DOHH2 (cell line): Measurements from ENCODE around the gene DHRS12.

Experiments used
- H3F3A ChIP-seq: fragments of 200-600 bp; sonication (generic), shearing (Covaris generic); 2 replicates; pipeline ENCODE4 v1.6.0; 2016; ENCODE audit warnings: antibody characterized with exemption, mild to moderate bottlenecking; ENCODE audit not compliant: control insufficient read depth, insufficient read depth
- H3K27ac ChIP-seq: fragments of 200-600 bp; sonication (generic); 2 replicates; pipeline ENCODE4 v1.5.1; 2014; ENCODE audit warnings: low read depth, mild to moderate bottlenecking, low read length, moderate library complexity
- H3K27me3 ChIP-seq: fragments of 200-600 bp; sonication (generic); 2 replicates; pipeline ENCODE4 v1.6.1; 2014; ENCODE audit warnings: mild to moderate bottlenecking, low read length, mixed read lengths; ENCODE audit not compliant: control insufficient read depth
- H3K36me3 ChIP-seq: fragments of 200-600 bp; sonication (generic); 2 replicates; pipeline ENCODE4 v1.6.1; 2014; ENCODE audit warnings: mild to moderate bottlenecking, low read length, moderate library complexity, mixed read lengths; ENCODE audit not compliant: control insufficient read depth
- H3K4me1 ChIP-seq: fragments of 200-600 bp; sonication (generic); 2 replicates; pipeline ENCODE4 v1.6.1; 2014; ENCODE audit warnings: mild to moderate bottlenecking, low read length, mixed read lengths; ENCODE audit not compliant: control insufficient read depth
- H3K4me2 ChIP-seq: fragments of 200-600 bp; sonication (generic); 2 replicates; pipeline ENCODE4 v1.6.0; 2014; ENCODE audit warnings: mild to moderate bottlenecking, low read length, moderate library complexity
- H3K4me3 ChIP-seq: fragments of 200-600 bp; sonication (generic); 2 replicates; pipeline ENCODE4 v1.5.1; 2014; ENCODE audit warnings: mild to moderate bottlenecking, low read length, mixed read lengths
- H3K79me2 ChIP-seq: fragments of 200-600 bp; sonication (generic); 2 replicates; pipeline ENCODE4 v1.6.1; 2014; ENCODE audit warnings: mild to moderate bottlenecking, low read length, mixed read lengths; ENCODE audit not compliant: control insufficient read depth
- H3K9me2 ChIP-seq: fragments of 200-600 bp; sonication (generic); replicated peaks from 2 replicates; pipeline ENCODE4 v1.6.1; 2014; ENCODE audit warnings: mild to moderate bottlenecking, low read length, mixed read lengths; ENCODE audit not compliant: control insufficient read depth
- H3K9me3 ChIP-seq: fragments of 200-600 bp; sonication (generic); 2 replicates; pipeline ENCODE4 v1.6.1; 2014; ENCODE audit warnings: antibody characterized with exemption, low read length, mixed read lengths; ENCODE audit not compliant: control insufficient read depth, insufficient read depth
- H4K20me1 ChIP-seq: fragments of 200-600 bp; sonication (generic); 2 replicates; pipeline ENCODE4 v1.6.0; 2014; ENCODE audit warnings: low read depth, mild to moderate bottlenecking, antibody characterized with exemption, low read length, moderate library complexity; ENCODE audit not compliant: control insufficient read depth, insufficient read depth
- EZH2phosphoT487 ChIP-seq: fragments of 200-600 bp; sonication (generic); IDR thresholded peaks from 2 replicates; pipeline ENCODE4 v1.6.1; 2017; ENCODE audit warnings: borderline replicate concordance, mild to moderate bottlenecking, antibody characterized with exemption, low read length, moderate library complexity, mixed read lengths
- TF ChIP-seq, protein P1 (sequence below): fragments of 200-600 bp; sonication (generic); IDR thresholded peaks from one replicate; pipeline ENCODE4 v1.5.1; 2014; ENCODE audit warnings: antibody characterized with exemption, mild to moderate bottlenecking, low read depth, low read length; ENCODE audit not compliant: poor library complexity, severe bottlenecking

DHRS12 gene

DNA sequence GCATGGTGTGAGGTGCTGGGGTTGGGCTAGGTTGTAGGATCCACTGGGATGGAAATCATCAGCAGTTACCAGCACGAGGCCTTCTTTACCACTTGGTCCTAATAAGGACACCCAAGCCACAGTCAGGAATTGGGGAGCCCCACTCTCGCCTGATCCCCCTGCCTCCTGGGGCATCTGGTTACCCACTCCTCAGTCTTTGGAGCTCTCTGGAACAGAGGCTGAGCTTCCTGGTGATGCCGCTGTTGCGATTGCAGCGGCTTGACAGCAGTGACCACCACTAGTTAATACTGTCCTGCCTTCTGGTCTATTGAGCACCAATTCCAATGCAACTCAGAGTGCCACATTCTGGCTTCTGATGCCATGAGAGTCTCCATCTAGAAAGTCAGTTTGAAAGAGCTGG is 27.6 kb upstream of the DHRS12 start:
- H3F3A ChIP-seq, result peaks cover 27% of the 10 kb centered on the region
- TF ChIP-seq EZH2phosphoT487, result no peak
- TF ChIP-seq, protein P1, sequence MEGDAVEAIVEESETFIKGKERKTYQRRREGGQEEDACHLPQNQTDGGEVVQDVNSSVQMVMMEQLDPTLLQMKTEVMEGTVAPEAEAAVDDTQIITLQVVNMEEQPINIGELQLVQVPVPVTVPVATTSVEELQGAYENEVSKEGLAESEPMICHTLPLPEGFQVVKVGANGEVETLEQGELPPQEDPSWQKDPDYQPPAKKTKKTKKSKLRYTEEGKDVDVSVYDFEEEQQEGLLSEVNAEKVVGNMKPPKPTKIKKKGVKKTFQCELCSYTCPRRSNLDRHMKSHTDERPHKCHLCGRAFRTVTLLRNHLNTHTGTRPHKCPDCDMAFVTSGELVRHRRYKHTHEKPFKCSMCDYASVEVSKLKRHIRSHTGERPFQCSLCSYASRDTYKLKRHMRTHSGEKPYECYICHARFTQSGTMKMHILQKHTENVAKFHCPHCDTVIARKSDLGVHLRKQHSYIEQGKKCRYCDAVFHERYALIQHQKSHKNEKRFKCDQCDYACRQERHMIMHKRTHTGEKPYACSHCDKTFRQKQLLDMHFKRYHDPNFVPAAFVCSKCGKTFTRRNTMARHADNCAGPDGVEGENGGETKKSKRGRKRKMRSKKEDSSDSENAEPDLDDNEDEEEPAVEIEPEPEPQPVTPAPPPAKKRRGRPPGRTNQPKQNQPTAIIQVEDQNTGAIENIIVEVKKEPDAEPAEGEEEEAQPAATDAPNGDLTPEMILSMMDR, result no peak
- H3K9me2 ChIP-seq, result no peaks in the 10 kb centered on the region
- H3K27ac ChIP-seq, result peak overlapping the region; percentile 95
- peak overlapping the region; percentile 58 for H3K4me3 ChIP-seq
- H3K4me2 ChIP-seq, result peak overlapping the region; percentile 87
- peaks cover 84% of the 10 kb centered on the region for H3K4me1 ChIP-seq
- no peaks in the 10 kb centered on the region for H3K79me2 ChIP-seq
- H3K36me3 ChIP-seq, result no peaks in the 10 kb centered on the region
- no peaks in the 10 kb centered on the region for H3K27me3 ChIP-seq
- no peaks in the 10 kb centered on the region for H4K20me1 ChIP-seq
- no peaks in the 10 kb centered on the region for H3K9me3 ChIP-seq

DNA sequence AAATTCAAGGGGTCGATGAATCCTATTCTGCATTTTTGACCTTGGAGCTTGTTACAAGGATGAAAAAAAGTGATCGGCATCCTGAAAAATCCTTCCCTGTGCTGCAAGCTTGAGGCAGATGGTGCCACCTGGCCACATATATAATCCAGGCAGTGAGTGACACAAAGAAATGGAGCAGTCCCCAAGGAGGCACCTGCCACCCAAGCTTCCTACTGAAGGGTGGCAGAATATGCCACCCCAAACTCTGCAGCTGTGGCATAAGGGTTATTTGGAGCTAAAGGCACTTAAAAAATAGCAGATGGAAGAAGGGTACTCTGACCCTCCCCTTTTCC is 25.6 kb upstream of the DHRS12 start:
- Histone ChIP-seq H3K4me2 (peak overlapping the region; percentile 87), H3K27ac (peak overlapping the region; percentile 95), H3F3A (peaks cover 33% of the 10 kb centered on the region), H3K9me3 (no peaks in the 10 kb centered on the region), H3K4me1 (peaks cover 100% of the 10 kb centered on the region), H3K9me2 (no peaks in the 10 kb centered on the region), H4K20me1 (no peaks in the 10 kb centered on the region), H3K27me3 (no peaks in the 10 kb centered on the region), H3K79me2 (no peaks in the 10 kb centered on the region), H3K36me3 (no peaks in the 10 kb centered on the region), H3K4me3 (peak overlapping the region; percentile 68)
- no peak for TF ChIP-seq EZH2phosphoT487
- TF ChIP-seq, protein P1, result no peak

DNA sequence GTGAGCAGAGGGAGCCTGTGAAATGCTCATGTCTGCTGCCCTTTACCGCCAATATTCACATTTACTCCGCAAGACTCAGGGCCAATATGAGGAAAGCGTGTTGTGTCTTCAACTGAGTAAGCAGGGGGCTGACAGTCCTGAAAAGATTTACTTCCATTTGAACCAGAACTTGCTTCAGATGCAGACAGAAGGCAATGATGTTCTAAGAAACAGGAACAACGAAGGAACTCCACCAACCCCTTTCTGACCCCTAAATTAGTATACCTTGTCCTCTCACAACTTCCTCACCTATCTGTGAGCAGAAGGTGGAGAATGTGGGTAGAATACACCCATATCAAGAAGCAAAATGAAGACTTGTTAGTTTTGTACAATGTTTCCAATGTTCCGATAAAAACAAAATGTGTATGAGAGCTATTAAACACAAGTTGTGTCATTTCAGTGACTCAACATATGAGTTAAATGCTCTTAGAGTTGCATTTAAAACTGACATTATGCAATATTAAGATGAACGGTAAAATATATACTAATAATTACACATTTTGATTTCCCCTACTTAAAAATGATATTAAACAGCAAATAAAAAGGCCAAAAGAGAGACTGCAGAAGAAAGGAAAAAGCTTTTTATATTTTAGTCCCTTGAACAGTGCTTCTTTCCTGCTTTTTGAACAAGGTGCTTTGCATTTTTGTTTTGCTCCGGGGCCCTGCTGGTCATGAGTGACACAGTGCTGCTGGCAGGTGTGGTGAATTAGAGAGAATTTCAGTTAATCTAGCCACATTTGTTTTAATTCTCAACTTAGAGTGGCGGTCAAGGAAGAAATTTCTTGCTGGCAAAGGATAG is 25.0 kb upstream of the DHRS12 start:
- Histone ChIP-seq H3K36me3 (no peaks in the 10 kb centered on the region), H3K4me1 (peaks cover 100% of the 10 kb centered on the region), H3K27ac (peak overlapping the region; percentile 95), H3K9me2 (no peaks in the 10 kb centered on the region), H3K27me3 (no peaks in the 10 kb centered on the region), H3K4me3 (peak overlapping the region; percentile 68), H3K9me3 (no peaks in the 10 kb centered on the region), H3K4me2 (peak overlapping the region; percentile 87), H4K20me1 (no peaks in the 10 kb centered on the region), H3K79me2 (no peaks in the 10 kb centered on the region), H3F3A (peaks cover 35% of the 10 kb centered on the region)
- TF ChIP-seq, protein P1, result no peak
- no peak for TF ChIP-seq EZH2phosphoT487
